Kidney tubule cell (primary cell): ENCODE measurements around the gene DCAKD.

ENCODE experiments used
- DNase-seq: peaks from one replicate; pipeline ENCODE4 v3.0.0-alpha.2; 2018; ENCODE audit warnings: low spot score

DCAKD gene

DNA sequence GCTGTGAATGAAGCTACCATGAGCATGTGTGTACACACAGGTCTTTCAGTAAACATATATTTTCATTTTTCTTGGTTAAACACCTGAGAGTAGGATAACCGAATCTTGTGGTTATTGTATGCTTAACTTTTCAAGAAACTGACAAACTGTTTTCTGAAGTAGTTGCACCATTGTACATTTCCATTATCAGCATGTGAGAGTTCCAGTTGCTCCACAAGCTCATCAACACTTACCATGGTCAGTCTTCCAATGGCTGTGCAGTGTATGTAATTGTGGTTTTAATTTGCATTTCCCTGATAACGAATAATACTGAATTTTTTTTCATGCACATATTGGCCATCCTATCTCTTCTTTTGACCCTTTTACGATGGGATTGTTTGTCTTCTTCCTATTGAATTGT is 52.0 kb downstream of the DCAKD start:
- DNase-seq, result no peak

DNA sequence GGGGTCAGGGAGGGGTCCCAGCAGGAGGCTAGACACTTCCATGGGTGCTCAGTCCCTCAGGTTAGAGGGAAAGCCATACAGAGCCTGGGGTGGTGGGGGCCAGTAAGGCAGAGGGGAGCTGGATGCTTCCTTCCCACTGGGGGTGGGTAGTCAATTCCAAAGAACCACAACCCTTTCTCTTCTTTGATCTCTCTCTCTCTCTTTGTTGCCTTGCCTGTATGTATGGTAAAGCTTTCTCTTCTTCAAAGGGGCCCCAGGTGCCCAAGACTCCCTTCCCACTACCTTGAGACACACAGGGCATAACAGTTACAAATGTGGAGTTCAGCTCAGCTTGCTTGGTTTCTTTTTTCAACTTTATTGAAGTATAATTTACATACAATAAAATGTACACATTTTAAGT is 52.8 kb downstream of the DCAKD start:
- DNase-seq, result no peak

- no peak for DNase-seq
Observed at GRCh38 chr17:44997733-44998520, 53.5 kb downstream of the DCAKD start.

GRCh38 chr17:44996304-44996703 is 55.1 kb downstream of the DCAKD start:
- no peak for DNase-seq

- DNase-seq, result no peak
Observed at GRCh38 chr17:44995436-44996001, 55.9 kb downstream of the DCAKD start.

DNA sequence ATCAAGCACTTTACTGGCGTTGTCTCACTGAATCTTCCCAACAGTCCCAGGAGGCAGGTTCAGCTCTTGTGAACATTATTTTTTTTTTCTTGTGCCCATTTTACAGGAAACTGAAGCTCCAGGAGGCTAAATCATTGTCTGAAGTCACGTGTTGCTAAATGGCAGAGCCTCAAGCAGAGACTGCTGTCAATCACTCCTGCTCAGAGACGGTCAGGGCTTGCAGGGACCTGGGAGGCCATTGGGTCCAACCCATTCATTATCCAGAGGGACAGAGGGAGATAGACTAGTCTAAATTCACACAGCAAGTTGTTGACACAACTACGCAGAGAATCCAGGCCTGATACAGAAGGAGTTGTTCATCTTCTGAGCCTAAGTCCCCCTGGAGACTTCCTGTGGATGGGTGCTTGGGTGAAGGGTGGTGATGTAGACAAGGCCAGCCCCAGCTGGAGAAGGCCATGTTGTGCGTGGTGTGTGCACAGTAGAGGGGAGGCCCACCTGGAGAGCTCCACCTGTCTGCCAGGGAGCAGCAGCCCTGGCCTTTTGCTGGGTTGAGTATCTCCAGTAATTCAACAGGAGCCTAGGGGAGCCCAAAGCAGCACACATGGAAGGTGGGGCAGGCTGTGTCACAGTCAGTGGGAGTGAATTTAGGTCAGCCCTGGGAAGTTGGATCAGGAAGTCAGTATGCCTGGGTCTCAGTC is 59.0 kb downstream of the DCAKD start:
- DNase-seq, result no peak

GRCh38 chr17:44990994-44991393 is 60.4 kb downstream of the DCAKD start:
- DNase-seq, result no peak

DNA sequence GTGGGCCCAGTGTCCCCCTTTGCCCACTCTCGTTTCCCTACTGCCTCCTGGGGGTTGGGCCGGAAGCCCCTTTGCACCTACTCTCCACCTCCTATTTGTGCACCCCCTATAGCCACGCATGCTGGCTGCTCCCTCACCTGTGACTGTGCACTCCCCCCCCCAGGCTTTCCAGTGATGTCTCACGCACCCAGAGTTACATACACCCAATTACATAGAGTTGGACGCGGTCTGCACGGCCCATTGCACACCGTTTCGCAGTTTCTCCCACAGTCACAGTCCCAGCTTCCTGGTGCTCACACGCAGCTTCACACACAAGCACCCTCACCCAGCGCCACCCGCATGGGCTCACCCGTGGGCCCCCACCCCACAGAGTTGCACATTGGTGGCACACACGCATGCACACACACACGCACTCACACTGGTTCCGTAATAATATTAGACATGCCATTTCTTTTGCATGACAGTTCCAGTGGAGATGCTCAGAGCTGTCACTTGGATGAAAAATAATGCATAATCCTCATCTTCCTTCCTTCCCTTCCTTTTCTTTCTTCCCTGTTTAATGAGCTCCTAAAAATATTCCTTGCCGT is 61.8 kb downstream of the DCAKD start:
- DNase-seq, result peak; percentile 51

GRCh38 chr17:44988044-44988942 is 63.1 kb downstream of the DCAKD start:
- no peak for DNase-seq

DNA sequence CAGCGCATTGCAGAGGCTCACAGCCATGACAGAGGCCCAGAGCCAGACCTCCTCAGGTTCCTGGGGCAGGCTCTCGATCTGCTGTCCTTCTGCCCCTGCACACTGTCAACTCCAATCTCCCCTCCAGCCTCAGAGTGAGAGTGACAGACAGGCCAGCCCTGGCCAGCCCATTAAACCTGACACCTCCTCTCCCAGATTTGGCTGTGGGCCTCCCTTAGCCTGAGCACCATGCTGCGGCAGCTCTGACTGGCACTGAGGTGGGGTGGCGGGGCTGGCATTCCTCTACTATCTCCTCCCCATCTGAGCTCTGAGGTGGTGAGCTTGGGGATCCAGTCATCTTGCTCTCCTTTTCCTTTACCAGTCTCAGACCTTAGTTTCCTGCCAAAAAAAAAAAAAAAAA is 67.9 kb downstream of the DCAKD start:
- DNase-seq, result no peak

DNA sequence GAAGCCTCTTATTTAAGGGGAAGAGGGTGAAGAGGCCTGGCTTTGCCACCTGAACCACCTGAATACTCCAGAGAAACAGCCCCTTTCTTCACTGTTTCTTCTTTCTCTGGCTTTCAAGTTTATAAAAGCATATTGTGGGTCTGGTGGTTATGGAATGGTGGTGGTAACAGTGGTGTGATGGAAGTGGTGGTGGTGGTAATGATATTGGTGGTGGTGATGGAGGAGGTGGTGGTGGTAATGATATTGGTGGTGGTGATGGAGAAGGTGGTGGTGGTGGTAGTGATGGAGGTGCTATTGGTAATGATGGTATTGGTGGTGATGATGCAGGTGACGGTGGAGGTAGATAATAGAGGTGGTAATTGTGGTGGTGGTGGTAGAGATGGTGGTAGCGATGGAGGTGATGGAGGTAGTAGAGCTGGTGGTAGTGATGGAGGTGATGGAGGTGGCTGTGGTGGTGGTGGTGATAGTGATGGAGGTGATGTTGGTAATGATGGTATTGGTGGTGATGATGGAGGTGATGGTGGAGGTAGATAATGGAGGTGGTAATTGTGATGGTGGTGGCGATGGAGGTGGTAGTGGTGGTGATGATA is 69.2 kb downstream of the DCAKD start:
- no peak for DNase-seq

DNA sequence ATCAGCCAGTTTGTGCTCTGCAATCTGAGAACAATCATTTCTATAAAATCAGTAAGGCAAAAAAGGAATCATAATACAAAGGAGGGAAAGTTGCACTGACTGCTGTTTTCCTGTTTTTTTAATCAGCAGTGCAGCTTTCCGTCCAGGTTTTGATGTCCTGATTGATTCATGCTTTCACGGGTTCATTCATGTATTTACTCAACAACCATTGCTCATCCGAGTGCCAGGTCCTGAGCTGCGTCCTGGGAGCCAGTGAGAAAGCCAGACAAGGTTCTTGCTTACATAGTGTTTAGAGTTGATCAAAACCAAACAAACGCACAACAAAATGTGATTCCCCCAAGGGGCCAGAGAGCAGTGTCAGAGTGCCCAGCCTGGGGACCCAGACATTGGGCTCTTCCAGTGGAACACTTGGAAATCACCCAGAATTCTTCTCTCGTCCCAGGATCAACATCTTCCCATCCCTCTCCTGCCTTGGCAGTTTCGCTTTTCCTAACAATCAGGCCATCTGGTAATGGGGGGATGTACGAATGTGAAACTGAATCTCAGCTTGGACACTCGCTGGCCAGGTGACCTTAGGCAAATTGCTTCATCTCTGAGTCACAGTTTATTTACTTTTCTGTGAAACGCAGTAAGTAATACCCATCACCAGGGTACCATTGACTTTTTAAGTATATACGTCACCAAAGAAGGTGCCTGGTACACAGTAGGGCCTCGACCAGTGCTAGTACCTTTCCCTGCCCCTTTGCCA is 70.0 kb downstream of the DCAKD start:
- DNase-seq, result peak; percentile 62

DNA sequence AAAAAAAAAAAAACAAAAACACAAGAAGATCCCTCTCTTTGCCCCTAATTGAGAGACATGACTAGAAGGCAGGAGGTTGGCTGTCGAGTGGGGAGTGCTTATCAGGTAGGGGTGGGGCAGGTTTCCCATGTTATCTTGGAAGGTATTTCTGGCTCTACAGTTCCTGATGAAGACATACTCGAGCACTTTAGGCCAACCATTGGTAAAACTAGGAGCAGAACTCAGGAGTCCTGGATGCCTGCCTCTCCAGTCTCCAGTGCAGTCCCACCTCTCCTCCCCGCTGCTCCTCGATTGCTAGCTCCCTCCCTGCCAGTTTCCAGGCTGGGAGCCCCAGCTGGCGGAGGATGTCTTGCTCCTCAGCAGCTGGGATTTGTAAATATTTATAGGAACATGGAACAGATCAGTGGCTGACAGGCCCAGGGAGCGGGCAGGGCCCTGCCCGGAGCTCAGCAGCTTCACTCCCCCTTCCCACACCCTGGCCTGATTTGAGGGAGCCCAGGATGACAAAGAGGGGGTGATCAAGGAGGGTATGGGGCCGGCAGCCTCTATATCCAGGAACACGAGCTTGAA is 71.9 kb downstream of the DCAKD start:
- DNase-seq, result no peak

GRCh38 chr17:44978807-44979206 is 72.6 kb downstream of the DCAKD start:
- DNase-seq, result no peak

- no peak for DNase-seq
Observed at GRCh38 chr17:44977814-44978550, 73.5 kb downstream of the DCAKD start.

GRCh38 chr17:44977065-44977464 is 74.4 kb downstream of the DCAKD start:
- no peak for DNase-seq

DNA sequence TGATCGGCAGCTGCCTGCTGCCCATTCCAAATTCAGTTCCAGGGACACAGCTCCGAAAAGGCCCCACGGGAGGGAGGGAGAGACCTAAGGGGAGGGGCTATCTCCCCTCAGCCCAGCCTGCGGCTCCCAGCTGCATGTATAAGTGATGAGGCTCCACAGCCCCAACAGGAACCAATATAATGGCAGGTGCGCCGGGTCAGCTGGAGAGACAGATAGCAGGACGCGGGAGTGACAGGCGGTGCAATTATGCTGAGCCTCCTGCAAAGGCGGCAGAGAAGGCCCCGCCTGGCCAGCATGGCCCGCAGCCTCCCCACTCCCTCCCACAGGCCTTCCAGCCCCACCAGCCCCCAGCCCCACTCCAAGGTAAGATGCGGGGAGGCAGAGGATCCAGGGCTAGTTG is 75.2 kb downstream of the DCAKD start:
- no peak for DNase-seq
